Measurements from ENCODE around the gene RPH3AL.
A peak's percentile ranks its signal among the peaks of the same experiment; 100 is the strongest.

The RPH3AL gene, protein sequence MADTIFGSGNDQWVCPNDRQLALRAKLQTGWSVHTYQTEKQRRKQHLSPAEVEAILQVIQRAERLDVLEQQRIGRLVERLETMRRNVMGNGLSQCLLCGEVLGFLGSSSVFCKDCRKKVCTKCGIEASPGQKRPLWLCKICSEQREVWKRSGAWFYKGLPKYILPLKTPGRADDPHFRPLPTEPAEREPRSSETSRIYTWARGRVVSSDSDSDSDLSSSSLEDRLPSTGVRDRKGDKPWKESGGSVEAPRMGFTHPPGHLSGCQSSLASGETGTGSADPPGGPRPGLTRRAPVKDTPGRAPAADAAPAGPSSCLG

DNA sequence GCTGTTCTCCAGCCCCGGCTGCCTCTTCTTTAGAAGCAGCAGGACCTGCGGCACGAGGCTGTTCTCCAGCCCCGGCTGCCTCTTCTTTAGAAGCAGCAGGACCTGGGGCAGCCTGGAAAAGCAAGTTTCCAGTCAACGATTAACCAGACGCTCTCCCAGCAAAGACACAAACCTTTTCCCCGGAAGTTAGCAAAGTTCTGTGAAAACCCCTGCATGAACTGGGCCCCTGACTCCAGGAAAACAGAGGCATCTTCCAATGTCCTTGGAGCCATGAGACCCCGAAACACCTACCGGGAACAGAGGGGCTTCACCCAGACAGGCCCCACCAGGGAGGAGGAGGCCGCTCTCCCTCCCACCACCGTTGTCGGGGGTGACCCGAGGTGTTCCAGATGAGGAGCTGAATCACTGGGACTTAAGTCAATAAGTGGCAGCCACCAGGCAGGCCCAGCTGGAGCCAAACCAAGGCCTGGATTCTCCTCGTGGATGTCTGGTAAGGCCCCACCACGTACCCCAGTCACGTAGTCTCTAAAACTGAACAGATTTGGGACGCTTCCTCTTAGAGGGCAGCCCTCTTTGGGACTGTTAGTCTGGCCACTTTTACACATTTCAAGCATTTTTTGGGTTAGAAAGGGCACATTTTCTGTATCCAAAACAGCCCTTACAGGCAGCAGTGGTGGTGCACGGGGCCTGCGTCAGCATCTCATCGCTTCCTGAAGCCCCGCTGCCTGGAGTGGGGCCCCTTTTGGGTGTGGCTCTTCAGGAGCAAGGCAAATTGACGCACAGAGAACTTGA lies at the start of gene RPH3AL:
TSS of gene RPH3AL (minus strand) at position 387 of the 792 bp plus-strand sequence. CDS start 25,264 bp downstream, outside the sequence.
- no peak for DNase-seq (ENCODE audit: low read depth)
- peak within 1 kb of the TSS; percentile 32 for H3K4me3 ChIP-seq (ENCODE audit: low read depth, low read length)
- TF ChIP-seq CTCF (IDR thresholded peaks at IDR 0.05; ENCODE audit: control insufficient read depth, extremely low read depth, insufficient read depth): no peak

GRCh38 chr17:400257-400656 lies 47.6 kb upstream of the RPH3AL start:
- no peak overlapping the region for H3K4me3 ChIP-seq (ENCODE audit: low read depth, low read length)
- TF ChIP-seq CTCF (IDR thresholded peaks at IDR 0.05; ENCODE audit: control insufficient read depth, extremely low read depth, insufficient read depth): no peak
- no peak for DNase-seq (ENCODE audit: low read depth)

GRCh38 chr17:396788-397187 lies 44.2 kb upstream of the RPH3AL start:
- H3K4me3 ChIP-seq (ENCODE audit: low read depth, low read length): no peak overlapping the region
- DNase-seq (ENCODE audit: low read depth): no peak
- TF ChIP-seq CTCF (IDR thresholded peaks at IDR 0.05; ENCODE audit: control insufficient read depth, extremely low read depth, insufficient read depth): no peak

GRCh38 chr17:395974-396373 lies 43.4 kb upstream of the RPH3AL start:
- no peak overlapping the region for H3K4me3 ChIP-seq (ENCODE audit: low read depth, low read length)
- DNase-seq (ENCODE audit: low read depth): no peak
- TF ChIP-seq CTCF (IDR thresholded peaks at IDR 0.05; ENCODE audit: control insufficient read depth, extremely low read depth, insufficient read depth): no peak

GRCh38 chr17:395179-395578 lies 42.6 kb upstream of the RPH3AL start:
- no peak for TF ChIP-seq CTCF (IDR thresholded peaks at IDR 0.05; ENCODE audit: control insufficient read depth, extremely low read depth, insufficient read depth)
- DNase-seq (ENCODE audit: low read depth): no peak
- no peak overlapping the region for H3K4me3 ChIP-seq (ENCODE audit: low read depth, low read length)

DNA sequence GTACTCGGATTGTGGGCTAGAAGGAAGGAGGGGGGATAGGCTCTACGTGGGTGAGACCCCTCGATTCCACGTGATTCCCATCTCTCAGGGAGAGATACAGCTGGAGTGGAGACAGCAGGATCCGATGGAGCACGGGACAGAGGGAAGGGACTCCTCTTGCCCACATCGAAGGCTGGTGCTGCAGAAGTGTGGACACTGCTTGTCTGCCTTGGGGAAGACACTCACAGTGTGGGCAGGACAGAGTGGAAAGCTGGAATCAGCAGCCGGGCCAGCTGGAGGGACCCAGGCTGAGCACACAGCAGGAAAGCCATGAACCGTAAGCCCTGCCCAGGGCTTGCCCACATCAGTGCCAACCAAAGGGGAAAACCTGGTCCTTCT lies 42.1 kb upstream of the RPH3AL start:
- TF ChIP-seq CTCF (IDR thresholded peaks at IDR 0.05; ENCODE audit: control insufficient read depth, extremely low read depth, insufficient read depth): no peak
- DNase-seq (ENCODE audit: low read depth): no peak
- no peak overlapping the region for H3K4me3 ChIP-seq (ENCODE audit: low read depth, low read length)
